ENCODE measurements around the gene MRPS27. TPM values are rescaled to one million over a fixed set of nuclear protein-coding genes. Genes with fewer than 3 reads are reported as not detected.

Gene MRPS27
- total and polyA plus RNA-seq, 2 of the 4 experiments (the other 2 are of a cell fraction): 46.9 to 90.5 TPM

DNA sequence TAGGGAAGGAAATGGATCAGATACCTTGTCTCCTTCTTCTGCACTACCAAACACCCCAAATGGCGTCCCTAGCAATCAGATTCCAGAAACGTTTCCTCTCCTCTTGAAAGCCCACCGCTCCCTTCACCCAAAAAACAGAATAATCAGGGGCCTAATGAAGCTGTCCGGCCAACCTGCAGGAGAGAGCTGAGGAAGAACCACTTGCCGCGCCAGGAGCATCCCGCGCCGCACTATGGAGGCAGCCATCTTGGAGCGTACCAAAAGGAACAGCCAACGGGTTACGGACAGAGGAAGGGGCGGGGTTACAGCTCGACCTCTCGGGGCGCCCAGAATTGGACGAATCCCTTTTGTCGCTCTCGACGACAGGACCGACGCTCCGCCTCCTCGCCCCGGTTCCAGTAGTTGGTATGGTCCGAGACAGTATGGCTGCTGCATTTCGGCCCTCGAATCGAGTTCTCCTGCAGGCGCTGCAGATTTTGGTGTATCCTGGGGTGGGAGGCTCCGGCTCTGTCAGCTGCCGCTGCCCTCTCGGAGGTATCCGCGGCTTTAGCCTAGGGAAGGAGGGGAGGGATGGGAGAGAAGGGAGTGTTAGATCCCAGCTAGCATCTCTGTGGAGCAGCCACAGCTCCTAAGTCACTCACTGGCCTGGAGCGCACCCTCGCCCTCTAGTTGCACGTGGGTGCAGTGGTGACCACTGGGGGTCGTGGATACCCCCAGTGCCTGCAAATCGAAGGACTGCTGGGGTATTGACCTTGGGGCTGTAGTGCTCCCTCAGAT is at the start of gene MRPS27, which contains the start of gene PTCD2 (continued):
- TF ChIP-seq MXI1 (IDR thresholded peaks at IDR 0.05; ENCODE audit: borderline replicate concordance, low read depth, low read length) (peak; percentile 88), RAD21 (IDR thresholded peaks at IDR 0.05; ENCODE audit: low read length) (0 out of 2 replicates have a peak, but pooled peaks have one; percentile 0), RCOR1 (IDR thresholded peaks at IDR 0.05; ENCODE audit: insufficient replicate concordance, low read length) (no peak), RFX5 (IDR thresholded peaks at IDR 0.05; ENCODE audit: low read depth, low read length) (no peak), CHD1 (IDR thresholded peaks at IDR 0.05; ENCODE audit: low read depth, low read length) (peak; percentile 94; the same call in 1 of the 2 replicates)

DNA sequence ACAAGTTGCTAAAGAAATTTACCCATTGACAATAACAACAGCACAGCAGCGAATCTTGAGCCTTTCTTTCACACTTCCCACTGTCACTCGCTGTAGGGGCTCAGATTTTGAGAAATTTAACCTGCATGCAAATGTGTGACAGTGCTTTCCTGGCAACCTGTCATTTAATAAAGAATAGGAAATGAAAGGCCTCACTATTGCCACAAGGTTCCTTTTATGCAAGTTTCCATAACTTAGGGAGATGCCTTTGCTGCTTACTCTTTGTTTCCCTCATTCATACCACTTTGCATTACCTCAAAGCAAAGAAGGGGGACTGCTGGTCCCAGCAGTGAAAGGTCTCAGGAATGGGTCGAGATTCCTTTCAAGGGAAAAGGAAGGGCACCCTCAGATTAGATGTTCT is 49.7 kb upstream of the MRPS27 start:
- H4K8ac ChIP-seq (ENCODE audit: low read depth in 2 of 2, low read length in 2 of 2): no peak overlapping the region
- H3K14ac ChIP-seq (replicated peaks; ENCODE audit: low read depth, low read length): no peak overlapping the region; the same call in 1 of the 2 replicates
- H3K4me2 ChIP-seq (ENCODE audit: low read depth, low read length): no peak overlapping the region
- no peak overlapping the region for H3K18ac ChIP-seq (ENCODE audit: low read depth, low read length)
- dilution Hi-C loops (cut with HindIII; ENCODE audit: low sequenced_read_pairs, unreplicated experiment): no loop called here
- no peak overlapping the region for H4K91ac ChIP-seq (ENCODE audit: insufficient read depth, low read depth, low read length)
- no peaks in the 10 kb centered on the region; the same call in 1 of the 2 replicates for H3K9me1 ChIP-seq (ENCODE audit: insufficient read depth, low read length)
- no peak overlapping the region for H3K56ac ChIP-seq (ENCODE audit: extremely low read depth, insufficient read depth, low read length)
- H3K27ac ChIP-seq (ENCODE audit: insufficient read depth, low read length): no peak overlapping the region
- H2AFZ ChIP-seq (replicated peaks; ENCODE audit: low read length, poor library complexity): no peak overlapping the region
- H3K23ac ChIP-seq (ENCODE audit: low read depth, low read length): no peak overlapping the region
- H2AK5ac ChIP-seq (ENCODE audit: low read depth, low read length): peak overlapping the region; percentile 4; the same call in 1 of the 2 replicates
- no peak overlapping the region for H2BK5ac ChIP-seq (ENCODE audit: low read depth, low read length, poor library complexity, severe bottlenecking)
- no peak overlapping the region for H3K4me3 ChIP-seq (ENCODE audit: insufficient read depth, low read depth, low read length)
- ATAC-seq (ENCODE audit: low read depth) (no peak), DNase-seq (no peak)
- ChIA-PET CTCF (no interaction called here), POLR2A (ENCODE audit: unreplicated experiment) (no interaction called here)
- no peak overlapping the region for H2AK9ac ChIP-seq (replicated peaks; ENCODE audit: low read depth, low read length, poor library complexity)
- no peaks in the 10 kb centered on the region for H3K79me1 ChIP-seq (ENCODE audit: low read depth in 1 of 2, low read length in 2 of 2)
- no peak overlapping the region; the same call in 1 of the 2 replicates for H3K4ac ChIP-seq (ENCODE audit: low read depth, low read length)
- H3K9ac ChIP-seq (ENCODE audit: low read depth, low read length): no peak overlapping the region
- intact Hi-C loops (cut with micrococcal nuclease): loop anchor here (10.0 kb wide), 2 partner anchors 235 to 475 kb away; no protein-coding TSS in a partner anchor
- no peak overlapping the region for H2BK20ac ChIP-seq (ENCODE audit: low read depth, low read length)
- no peak overlapping the region; the same call in 1 of the 3 replicates for H2BK15ac ChIP-seq (ENCODE audit: low read depth, low read length)
- H3K4me1 ChIP-seq (ENCODE audit: control insufficient read depth, insufficient read depth, low read length): peaks cover 5% of the 10 kb centered on the region; the same call in 1 of the 2 replicates
- H3K27me3 ChIP-seq (ENCODE audit: control insufficient read depth, insufficient read depth, low read length): no peaks in the 10 kb centered on the region
- in situ Hi-C loops (cut with MboI; ENCODE audit: low sequenced_read_pairs): loop anchor here (5.0 to 25.0 kb wide), 2 partner anchors 143 to 448 kb away; partner anchors contain the start of genes TNPO1 and ZNF366
- H4K5ac ChIP-seq (ENCODE audit: low read depth, low read length): no peak overlapping the region
- H4K20me1 ChIP-seq (ENCODE audit: insufficient read depth, low read length): no peaks in the 10 kb centered on the region
- no peaks in the 10 kb centered on the region for H3K9me3 ChIP-seq (ENCODE audit: control insufficient read depth, insufficient read depth, low read length)
- H2BK120ac ChIP-seq (ENCODE audit: low read depth, low read length): no peak overlapping the region
- no CpG with 5 or more reads among the region's 3 CpGs for WGBS, 2 experiments (ENCODE audit: extremely low coverage in 2 of 2, insufficient read length in 1 of 2)
- BruUV-seq (replicated peaks): no TSS peak
- no peaks in the 10 kb centered on the region for H3K36me3 ChIP-seq (ENCODE audit: control insufficient read depth, insufficient read depth, low read length)
- TF ChIP-seq, protein P1, sequence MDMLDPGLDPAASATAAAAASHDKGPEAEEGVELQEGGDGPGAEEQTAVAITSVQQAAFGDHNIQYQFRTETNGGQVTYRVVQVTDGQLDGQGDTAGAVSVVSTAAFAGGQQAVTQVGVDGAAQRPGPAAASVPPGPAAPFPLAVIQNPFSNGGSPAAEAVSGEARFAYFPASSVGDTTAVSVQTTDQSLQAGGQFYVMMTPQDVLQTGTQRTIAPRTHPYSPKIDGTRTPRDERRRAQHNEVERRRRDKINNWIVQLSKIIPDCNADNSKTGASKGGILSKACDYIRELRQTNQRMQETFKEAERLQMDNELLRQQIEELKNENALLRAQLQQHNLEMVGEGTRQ (IDR thresholded peaks at IDR 0.05; ENCODE audit: low read depth, low read length): no peak
- no peak for TF ChIP-seq RFX5 (IDR thresholded peaks at IDR 0.05; ENCODE audit: low read depth, low read length)
- no peak for TF ChIP-seq RAD21 (IDR thresholded peaks at IDR 0.05; ENCODE audit: low read length)
- no peak for TF ChIP-seq FOS (IDR thresholded peaks at IDR 0.05; ENCODE audit: low read depth, low read length)
- no peak for TF ChIP-seq CEBPB (IDR thresholded peaks at IDR 0.05; ENCODE audit: low read depth, low read length)
- TF ChIP-seq, protein P2, sequence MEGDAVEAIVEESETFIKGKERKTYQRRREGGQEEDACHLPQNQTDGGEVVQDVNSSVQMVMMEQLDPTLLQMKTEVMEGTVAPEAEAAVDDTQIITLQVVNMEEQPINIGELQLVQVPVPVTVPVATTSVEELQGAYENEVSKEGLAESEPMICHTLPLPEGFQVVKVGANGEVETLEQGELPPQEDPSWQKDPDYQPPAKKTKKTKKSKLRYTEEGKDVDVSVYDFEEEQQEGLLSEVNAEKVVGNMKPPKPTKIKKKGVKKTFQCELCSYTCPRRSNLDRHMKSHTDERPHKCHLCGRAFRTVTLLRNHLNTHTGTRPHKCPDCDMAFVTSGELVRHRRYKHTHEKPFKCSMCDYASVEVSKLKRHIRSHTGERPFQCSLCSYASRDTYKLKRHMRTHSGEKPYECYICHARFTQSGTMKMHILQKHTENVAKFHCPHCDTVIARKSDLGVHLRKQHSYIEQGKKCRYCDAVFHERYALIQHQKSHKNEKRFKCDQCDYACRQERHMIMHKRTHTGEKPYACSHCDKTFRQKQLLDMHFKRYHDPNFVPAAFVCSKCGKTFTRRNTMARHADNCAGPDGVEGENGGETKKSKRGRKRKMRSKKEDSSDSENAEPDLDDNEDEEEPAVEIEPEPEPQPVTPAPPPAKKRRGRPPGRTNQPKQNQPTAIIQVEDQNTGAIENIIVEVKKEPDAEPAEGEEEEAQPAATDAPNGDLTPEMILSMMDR (conservative IDR thresholded peaks at IDR 0.05; ENCODE audit: low read depth, low read length): no peak
- no peak for TF ChIP-seq CHD1 (IDR thresholded peaks at IDR 0.05; ENCODE audit: low read depth, low read length)
- no peak for TF ChIP-seq SMC3 (IDR thresholded peaks at IDR 0.05; ENCODE audit: low read depth, low read length)
- no peak for TF ChIP-seq BHLHE40 (IDR thresholded peaks at IDR 0.05; ENCODE audit: low read depth, low read length)
- TF ChIP-seq NFE2L2 (IDR thresholded peaks at IDR 0.05; ENCODE audit: low read depth, low read length): no peak
- TF ChIP-seq MAZ (IDR thresholded peaks at IDR 0.05; ENCODE audit: borderline replicate concordance, low read depth, low read length): no peak
